Measurements from ENCODE around the gene AP1G1. TPM values are rescaled to one million over a fixed set of nuclear protein-coding genes. Genes with fewer than 3 reads are reported as not detected.
A peak's percentile ranks its signal among the peaks of the same experiment; 100 is the strongest.
"Not testable (repeated sequence)": the region's sequence is repeated elsewhere in the genome, so short reads cannot be mapped to it uniquely, and the experiment has no call there.

The AP1G1 gene
- total RNA-seq, 2 experiments from 2014 or later = 57.9 to 89.7 TPM

DNA sequence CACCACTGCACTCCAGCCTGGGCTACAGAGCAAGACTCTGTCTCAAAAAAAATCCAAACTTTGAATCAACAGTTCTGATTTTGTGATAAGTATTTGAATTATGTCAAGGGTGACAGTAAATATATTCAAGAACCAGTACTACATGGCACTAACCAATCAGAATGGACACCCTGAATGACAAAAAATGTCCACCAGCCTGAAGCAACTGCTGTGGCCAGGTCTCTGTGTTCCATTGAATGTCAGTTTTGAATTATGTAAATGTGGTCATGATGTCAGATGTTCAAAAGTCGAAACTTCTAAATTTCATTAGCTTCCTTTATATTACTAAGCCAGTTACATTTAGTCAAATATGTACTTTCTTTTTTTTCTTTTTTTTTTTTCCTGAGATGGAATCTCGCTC lies 21.7 kb upstream of the AP1G1 start:
- TF ChIP-seq, protein P1, sequence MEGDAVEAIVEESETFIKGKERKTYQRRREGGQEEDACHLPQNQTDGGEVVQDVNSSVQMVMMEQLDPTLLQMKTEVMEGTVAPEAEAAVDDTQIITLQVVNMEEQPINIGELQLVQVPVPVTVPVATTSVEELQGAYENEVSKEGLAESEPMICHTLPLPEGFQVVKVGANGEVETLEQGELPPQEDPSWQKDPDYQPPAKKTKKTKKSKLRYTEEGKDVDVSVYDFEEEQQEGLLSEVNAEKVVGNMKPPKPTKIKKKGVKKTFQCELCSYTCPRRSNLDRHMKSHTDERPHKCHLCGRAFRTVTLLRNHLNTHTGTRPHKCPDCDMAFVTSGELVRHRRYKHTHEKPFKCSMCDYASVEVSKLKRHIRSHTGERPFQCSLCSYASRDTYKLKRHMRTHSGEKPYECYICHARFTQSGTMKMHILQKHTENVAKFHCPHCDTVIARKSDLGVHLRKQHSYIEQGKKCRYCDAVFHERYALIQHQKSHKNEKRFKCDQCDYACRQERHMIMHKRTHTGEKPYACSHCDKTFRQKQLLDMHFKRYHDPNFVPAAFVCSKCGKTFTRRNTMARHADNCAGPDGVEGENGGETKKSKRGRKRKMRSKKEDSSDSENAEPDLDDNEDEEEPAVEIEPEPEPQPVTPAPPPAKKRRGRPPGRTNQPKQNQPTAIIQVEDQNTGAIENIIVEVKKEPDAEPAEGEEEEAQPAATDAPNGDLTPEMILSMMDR (conservative IDR thresholded peaks at IDR 0.05; ENCODE audit: low read length) = no peak
- no peak for TF ChIP-seq EZH2phosphoT487 (IDR thresholded peaks at IDR 0.05; ENCODE audit: borderline replicate concordance, low read depth, low read length)
- no TSS peak for BruUV-seq (replicated peaks)
- no peaks in the 10 kb centered on the region for H3K9me3 ChIP-seq (ENCODE audit: low read length)
- H3K27ac ChIP-seq (ENCODE audit: low read depth, low read length, poor library complexity, severe bottlenecking) = no peak overlapping the region
- H2AFZ ChIP-seq (ENCODE audit: low read length) = no peak overlapping the region
- H3K9me2 ChIP-seq (ENCODE audit: insufficient read depth, low read length) = no peaks in the 10 kb centered on the region
- CTCF ChIA-PET (ENCODE audit: unreplicated experiment) = no interaction called here
- no peaks in the 10 kb centered on the region for H4K20me1 ChIP-seq (ENCODE audit: insufficient read depth, low read length)
- no peaks in the 10 kb centered on the region for H3K4me1 ChIP-seq (ENCODE audit: insufficient read depth, low read length, poor library complexity, severe bottlenecking)
- no peak for DNase-seq (ENCODE audit: low spot score)
- intact Hi-C loops (cut with micrococcal nuclease; ENCODE audit: unreplicated experiment) = no loop called here
- POLR2A ChIA-PET = interaction anchor here (1.0 kb wide), 1 partner anchor 36 kb away, joined by 3 read pairs; no protein-coding TSS in a partner anchor
- H3K4me3 ChIP-seq (ENCODE audit: low read depth, low read length, poor library complexity, severe bottlenecking) = no peak overlapping the region
- no peak overlapping the region for H3K4me2 ChIP-seq (ENCODE audit: low read length)
- H3K36me3 ChIP-seq (ENCODE audit: insufficient read depth, low read length) = no peaks in the 10 kb centered on the region
- H3K79me2 ChIP-seq (ENCODE audit: insufficient read depth, low read depth, low read length) = no peaks in the 10 kb centered on the region

DNA sequence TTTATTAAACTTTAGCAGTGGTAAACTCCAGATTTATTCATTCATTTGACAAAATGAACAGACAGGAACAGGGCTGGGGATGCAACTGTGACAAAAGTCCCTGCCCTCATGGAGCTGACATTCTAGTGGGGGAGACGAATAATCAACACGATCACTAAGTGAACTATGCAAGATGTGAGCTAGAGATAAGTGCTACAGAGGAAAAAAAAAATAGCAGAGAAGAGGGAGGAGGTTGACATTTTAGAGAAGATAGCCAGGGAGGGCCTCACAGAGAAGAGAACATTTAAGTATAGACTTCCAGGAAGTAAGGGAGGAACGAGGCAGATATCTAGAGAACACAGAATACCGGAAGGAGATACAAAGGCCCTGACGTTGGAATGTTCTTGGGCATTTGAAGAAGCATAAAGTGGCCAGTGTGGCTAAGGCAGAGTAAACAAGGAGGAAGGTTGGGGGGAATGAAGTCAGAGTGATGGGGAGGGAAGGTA lies 17.9 kb upstream of the AP1G1 start:
- Histone ChIP-seq H3K4me1 (ENCODE audit: insufficient read depth, low read length, poor library complexity, severe bottlenecking) (no peaks in the 10 kb centered on the region), H3K4me2 (ENCODE audit: low read length) (no peak overlapping the region), H3K9me2 (ENCODE audit: insufficient read depth, low read length) (no peaks in the 10 kb centered on the region), H3K9me3 (ENCODE audit: low read length) (no peaks in the 10 kb centered on the region), H3K4me3 (ENCODE audit: low read depth, low read length, poor library complexity, severe bottlenecking) (no peak overlapping the region), H2AFZ (ENCODE audit: low read length) (no peak overlapping the region), H3K36me3 (ENCODE audit: insufficient read depth, low read length) (no peaks in the 10 kb centered on the region), H3K27ac (ENCODE audit: low read depth, low read length, poor library complexity, severe bottlenecking) (no peak overlapping the region), H4K20me1 (ENCODE audit: insufficient read depth, low read length) (no peaks in the 10 kb centered on the region), H3K79me2 (ENCODE audit: insufficient read depth, low read depth, low read length) (no peaks in the 10 kb centered on the region)
- ChIA-PET CTCF (ENCODE audit: unreplicated experiment) (no interaction called here), POLR2A (no interaction called here)
- DNase-seq (ENCODE audit: low spot score) = no peak
- no TSS peak for BruUV-seq (replicated peaks)
- TF ChIP-seq, protein P1 (conservative IDR thresholded peaks at IDR 0.05; ENCODE audit: low read length) = no peak
- no peak for TF ChIP-seq EZH2phosphoT487 (IDR thresholded peaks at IDR 0.05; ENCODE audit: borderline replicate concordance, low read depth, low read length)
- intact Hi-C loops (cut with micrococcal nuclease; ENCODE audit: unreplicated experiment) = no loop called here

DNA sequence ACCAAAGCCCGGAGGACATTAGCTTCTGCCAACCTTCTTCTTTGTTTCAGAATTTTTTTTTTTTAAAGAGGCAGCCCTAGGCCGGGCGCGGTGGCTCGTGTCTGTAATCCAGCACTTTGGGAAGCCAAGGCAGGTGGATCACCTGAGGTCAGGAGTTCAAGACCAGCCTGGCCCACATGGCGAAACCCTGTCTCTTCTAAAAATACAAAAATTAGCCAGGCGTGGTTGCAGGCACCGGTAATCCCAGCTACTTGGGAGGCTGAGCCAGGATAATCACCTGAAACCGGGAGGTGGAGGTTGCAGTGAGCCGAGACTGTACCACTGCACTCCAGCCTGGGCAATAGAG lies 8.5 kb upstream of the AP1G1 start:
- H3K9me3 ChIP-seq (ENCODE audit: low read length); H3K4me3 ChIP-seq (ENCODE audit: low read depth, low read length, poor library complexity, severe bottlenecking); CTCF ChIA-PET (ENCODE audit: unreplicated experiment); DNase-seq (ENCODE audit: low spot score); H3K36me3 ChIP-seq (ENCODE audit: insufficient read depth, low read length); H3K9me2 ChIP-seq (ENCODE audit: insufficient read depth, low read length); intact Hi-C loops (cut with micrococcal nuclease; ENCODE audit: unreplicated experiment); H3K27ac ChIP-seq (ENCODE audit: low read depth, low read length, poor library complexity, severe bottlenecking); BruUV-seq (replicated peaks); H4K20me1 ChIP-seq (ENCODE audit: insufficient read depth, low read length); H3K79me2 ChIP-seq (ENCODE audit: insufficient read depth, low read depth, low read length): not testable (repeated sequence)
- Histone ChIP-seq H3K4me1 (ENCODE audit: insufficient read depth, low read length, poor library complexity, severe bottlenecking) (peaks cover 22% of the 10 kb centered on the region), H3K4me2 (ENCODE audit: low read length) (peak overlapping the region; percentile 55), H2AFZ (ENCODE audit: low read length) (peak overlapping the region; percentile 99)
- POLR2A ChIA-PET = interaction anchor here (0.5 to 0.7 kb wide), 5 partner anchors 9 to 1150 kb away, joined by 3 to 4 read pairs (median 3); no protein-coding TSS in a partner anchor

All from OCI-LY7 (cell line).